H1 (cell line): ENCODE data around the gene GPR63. TPM values are rescaled to one million over a fixed set of nuclear protein-coding genes. Genes with fewer than 3 reads are reported as not detected.

ENCODE experiments used
- polyA plus RNA-seq, 7 experiments: library from polyadenylated mRNA; depleted of rRNA in 3 of 7; stranded (reverse) in 5 of 7; unstranded in 2 of 7; fragments of >200 nt in 5 of 7; fragments of 200-250 nt in 2 of 7; gene quantifications; 1 replicate in 5 of 7; 2 replicates in 1 of 7; 4 replicates in 1 of 7; pipeline versions ENCODE4 v1.2.1 to v1.2.3, GENCODE V29; 2011 to 2013; ENCODE audit warnings: missing spikeins in 2 of 7, mixed read lengths in 2 of 7
- total RNA-seq: library from RNA; stranded (reverse); fragmentation: NEBNext Ultra II Directional; extraction: Animal tissue kit (Norgen Biotek cat#: 25700); gene quantifications from 2 replicates; pipeline ENCODE4 v1.2.1, GENCODE V29; 2021
- TF ChIP-seq, protein P1 (sequence below), 3 experiments: IDR thresholded peaks; 1 replicate in 2 of 3; 2 replicates in 1 of 3; pipeline versions ENCODE4 v1.5.1 to v1.6.1; 2011; ENCODE audit warnings: low read length in 3 of 3, mild to moderate bottlenecking in 3 of 3, inconsistent platforms in 2 of 3, low read depth in 1 of 3, moderate library complexity in 1 of 3; ENCODE audit not compliant: insufficient read depth in 1 of 3; ENCODE audit errors: control extremely low read depth in 1 of 3

Gene GPR63
- total and polyA plus RNA-seq, 2 of the 8 experiments (the other 6 are each of a cell fraction or from before 2014, with no cell fraction given) = 6.1 to 11.6 TPM

- TF ChIP-seq, protein P1, sequence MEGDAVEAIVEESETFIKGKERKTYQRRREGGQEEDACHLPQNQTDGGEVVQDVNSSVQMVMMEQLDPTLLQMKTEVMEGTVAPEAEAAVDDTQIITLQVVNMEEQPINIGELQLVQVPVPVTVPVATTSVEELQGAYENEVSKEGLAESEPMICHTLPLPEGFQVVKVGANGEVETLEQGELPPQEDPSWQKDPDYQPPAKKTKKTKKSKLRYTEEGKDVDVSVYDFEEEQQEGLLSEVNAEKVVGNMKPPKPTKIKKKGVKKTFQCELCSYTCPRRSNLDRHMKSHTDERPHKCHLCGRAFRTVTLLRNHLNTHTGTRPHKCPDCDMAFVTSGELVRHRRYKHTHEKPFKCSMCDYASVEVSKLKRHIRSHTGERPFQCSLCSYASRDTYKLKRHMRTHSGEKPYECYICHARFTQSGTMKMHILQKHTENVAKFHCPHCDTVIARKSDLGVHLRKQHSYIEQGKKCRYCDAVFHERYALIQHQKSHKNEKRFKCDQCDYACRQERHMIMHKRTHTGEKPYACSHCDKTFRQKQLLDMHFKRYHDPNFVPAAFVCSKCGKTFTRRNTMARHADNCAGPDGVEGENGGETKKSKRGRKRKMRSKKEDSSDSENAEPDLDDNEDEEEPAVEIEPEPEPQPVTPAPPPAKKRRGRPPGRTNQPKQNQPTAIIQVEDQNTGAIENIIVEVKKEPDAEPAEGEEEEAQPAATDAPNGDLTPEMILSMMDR (IDR thresholded peaks at IDR 0.05; ENCODE audit: control extremely low read depth in 1 of 3, insufficient read depth in 1 of 3, low read depth in 1 of 3, low read length in 3 of 3) = no peak
Observed at GRCh38 chr6:96841345-96841744, 4.1 kb upstream of the GPR63 start (continued).
